ENCODE measurements around the gene SNX4.

DNA sequence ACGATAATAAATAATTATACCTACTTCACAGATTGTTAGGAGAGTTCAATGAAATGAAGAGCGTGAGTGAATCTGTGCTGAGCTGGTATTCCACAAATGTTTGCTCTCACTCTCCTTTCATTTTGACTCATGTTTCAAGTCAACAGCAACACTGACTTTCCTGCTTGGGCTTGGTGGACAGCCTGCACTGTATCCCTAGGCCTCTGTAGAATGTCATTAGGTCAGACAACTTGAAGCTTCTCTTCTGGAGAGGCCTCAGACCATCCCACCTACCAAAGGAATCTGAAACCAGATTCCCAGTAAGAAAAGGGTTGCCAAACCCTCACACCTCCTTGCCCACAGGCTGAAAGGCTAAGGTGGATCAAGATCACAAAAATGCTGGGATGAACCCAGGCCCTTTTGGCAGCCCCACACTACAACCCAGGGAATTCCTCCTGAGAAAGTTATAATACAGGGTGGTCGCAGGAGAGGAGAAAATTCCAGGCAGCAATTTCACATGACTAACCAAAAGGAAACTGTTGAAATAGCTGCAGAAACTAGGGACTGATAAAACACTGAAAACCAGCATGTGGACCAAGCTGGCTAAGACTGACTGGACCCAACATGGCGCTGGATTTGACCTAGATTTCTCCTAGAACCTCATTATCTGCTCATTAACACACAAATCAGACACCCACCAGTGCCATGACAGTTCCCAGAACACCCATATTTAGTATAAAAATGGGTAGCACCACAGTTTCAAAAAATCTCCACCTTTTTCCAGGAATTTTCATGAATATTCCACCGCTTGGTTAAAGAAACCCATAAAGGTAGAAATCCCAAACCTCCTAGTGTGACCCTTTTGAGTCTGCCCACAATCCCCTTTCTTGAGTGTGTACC, 87.9 kb downstream of the SNX4 start:
- no peak for TF ChIP-seq CTCF (IDR thresholded peaks at IDR 0.05 in 4 of 5, conservative IDR thresholded peaks at IDR 0.05 in 1 of 5)
- TF ChIP-seq POLR2A (IDR thresholded peaks at IDR 0.05), result no peak

Measured in gastrocnemius medialis (tissue), 4 donors.